HEK293 (cell line): ENCODE results near the gene TRNT1.

Experiments used
- BCL11A ChIP-seq: fragments of 450-650 bp; formaldehyde crosslinking; IDR thresholded peaks from 2 replicates; pipeline ENCODE4 v1.5.1; 2016; ENCODE audit warnings: low read depth, missing biosample characterization, missing genetic modification characterization
- ZNF324 ChIP-seq: fragments of 450-650 bp; formaldehyde crosslinking; IDR thresholded peaks from 2 replicates; pipeline ENCODE4 v1.5.1; 2016; ENCODE audit warnings: missing biosample characterization, missing genetic modification characterization
- ZNF433 ChIP-seq: fragments of 450-650 bp; formaldehyde crosslinking; IDR thresholded peaks from 2 replicates; pipeline ENCODE4 v1.5.1; 2016; ENCODE audit warnings: missing biosample characterization, missing genetic modification characterization, low read depth
- ZNF626 ChIP-seq: fragments of 450-650 bp; sonication (Bioruptor Pico); formaldehyde crosslinking; IDR thresholded peaks from 2 replicates; pipeline ENCODE4 v1.5.1; 2018; ENCODE audit warnings: missing biosample characterization, missing genetic modification characterization, inconsistent platforms
- ZNF660 ChIP-seq: fragments of 450-650 bp; IDR thresholded peaks from 2 replicates; pipeline ENCODE4 v1.5.1; 2018; ENCODE audit warnings: missing biosample characterization, mild to moderate bottlenecking, missing genetic modification characterization
- TF ChIP-seq, protein P1 (sequence below): fragments of 450-650 bp; formaldehyde crosslinking; IDR thresholded peaks from 2 replicates; pipeline ENCODE4 v1.5.1; 2016; ENCODE audit warnings: missing biosample characterization, missing genetic modification characterization, low read depth

- TF ChIP-seq ZNF324 (no peak), ZNF626 (tag by site-specific recombination) (no peak), ZNF433 (tag by site-specific recombination) (no peak), ZNF660 (tag by site-specific recombination) (no peak), BCL11A (tag by site-specific recombination) (no peak)
- TF ChIP-seq, protein P1, sequence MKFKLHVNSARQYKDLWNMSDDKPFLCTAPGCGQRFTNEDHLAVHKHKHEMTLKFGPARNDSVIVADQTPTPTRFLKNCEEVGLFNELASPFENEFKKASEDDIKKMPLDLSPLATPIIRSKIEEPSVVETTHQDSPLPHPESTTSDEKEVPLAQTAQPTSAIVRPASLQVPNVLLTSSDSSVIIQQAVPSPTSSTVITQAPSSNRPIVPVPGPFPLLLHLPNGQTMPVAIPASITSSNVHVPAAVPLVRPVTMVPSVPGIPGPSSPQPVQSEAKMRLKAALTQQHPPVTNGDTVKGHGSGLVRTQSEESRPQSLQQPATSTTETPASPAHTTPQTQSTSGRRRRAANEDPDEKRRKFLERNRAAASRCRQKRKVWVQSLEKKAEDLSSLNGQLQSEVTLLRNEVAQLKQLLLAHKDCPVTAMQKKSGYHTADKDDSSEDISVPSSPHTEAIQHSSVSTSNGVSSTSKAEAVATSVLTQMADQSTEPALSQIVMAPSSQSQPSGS (tag by site-specific recombination), result no peak
Observed at GRCh38 chr3:3084890-3085289, 41.9 kb upstream of the TRNT1 start.
